OCI-LY7 (cell line): ENCODE data around the gene CACNA2D1. TPM values are rescaled to one million over a fixed set of nuclear protein-coding genes. Genes with fewer than 3 reads are reported as not detected.

ENCODE experiments used
- BruUV-seq: library from RNA; stranded (reverse); fragments of 400-500 nt; replicated peaks from 2 replicates; lab custom pipeline; 2021; lab: Mats Ljungman, UMichigan
- CTCF ChIA-PET: fragments of 300-600 bp; sonication (Branson Sonifier 250); formaldehyde crosslinking; loops from one replicate; lab custom pipeline; 2022; ENCODE audit warnings: antibody characterized with exemption; ENCODE audit not compliant: unreplicated experiment; lab: Charles Lee
- POLR2A ChIA-PET: fragments of 300-600 bp; sonication (Branson Sonifier 250); formaldehyde crosslinking; loops from one replicate; lab custom pipeline; 2022; ENCODE audit warnings: antibody characterized with exemption; lab: Charles Lee
- DNase-seq: peaks from one replicate; pipeline ENCODE4 v3.0.0-alpha.2; 2015; ENCODE audit warnings: low spot score
- H2AFZ ChIP-seq: fragments of 200-600 bp; sonication (generic), shearing (Covaris generic); 2 replicates; pipeline ENCODE4 v1.6.1; 2014; ENCODE audit warnings: mild to moderate bottlenecking, antibody characterized with exemption, low read length, moderate library complexity
- H3K27ac ChIP-seq: fragments of 200-600 bp; sonication (generic); 2 replicates; pipeline ENCODE4 v1.5.1; 2014; ENCODE audit warnings: mixed run types, low read depth, mild to moderate bottlenecking, moderate library complexity, low read length, inconsistent platforms; ENCODE audit not compliant: poor library complexity, severe bottlenecking
- H3K36me3 ChIP-seq: fragments of 200-600 bp; sonication (generic); 2 replicates; pipeline ENCODE4 v1.6.1; 2014; ENCODE audit warnings: mild to moderate bottlenecking, antibody characterized with exemption, low read length, moderate library complexity, mixed read lengths; ENCODE audit not compliant: insufficient read depth
- H3K4me1 ChIP-seq: fragments of 200-600 bp; sonication (generic); 2 replicates; pipeline ENCODE4 v1.5.1; 2014; ENCODE audit warnings: mild to moderate bottlenecking, low read length; ENCODE audit not compliant: insufficient read depth, poor library complexity, severe bottlenecking
- H3K4me2 ChIP-seq: fragments of 200-600 bp; sonication (generic); 2 replicates; pipeline ENCODE4 v1.6.1; 2014; ENCODE audit warnings: mild to moderate bottlenecking, low read length
- H3K4me3 ChIP-seq: fragments of 200-600 bp; sonication (generic); 2 replicates; pipeline ENCODE4 v1.5.1; 2014; ENCODE audit warnings: mild to moderate bottlenecking, low read depth, low read length; ENCODE audit not compliant: poor library complexity, severe bottlenecking
- H3K79me2 ChIP-seq: fragments of 200-600 bp; sonication (generic); 2 replicates; pipeline ENCODE4 v1.6.1; 2016; ENCODE audit warnings: low read depth, mild to moderate bottlenecking, low read length, moderate library complexity, mixed read lengths; ENCODE audit not compliant: insufficient read depth
- H3K9me2 ChIP-seq: fragments of 200-600 bp; sonication (generic); 2 replicates; pipeline ENCODE4 v1.6.1; 2016; ENCODE audit warnings: mild to moderate bottlenecking, low read length, mixed read lengths; ENCODE audit not compliant: insufficient read depth
- H3K9me3 ChIP-seq: fragments of 200-600 bp; sonication (generic); 2 replicates; pipeline ENCODE4 v1.6.1; 2014; ENCODE audit warnings: mild to moderate bottlenecking, mixed run types, low read length, mixed read lengths
- H4K20me1 ChIP-seq: fragments of 200-600 bp; sonication (generic); 2 replicates; pipeline ENCODE4 v1.6.1; 2014; ENCODE audit warnings: mild to moderate bottlenecking, antibody characterized with exemption, low read length, moderate library complexity, mixed read lengths; ENCODE audit not compliant: insufficient read depth
- EZH2phosphoT487 ChIP-seq: fragments of 200-600 bp; sonication (generic); IDR thresholded peaks from 2 replicates; pipeline ENCODE4 v1.6.1; 2018; ENCODE audit warnings: low read depth, borderline replicate concordance, mild to moderate bottlenecking, mixed run types, antibody characterized with exemption, low read length, moderate library complexity, mixed read lengths
- intact Hi-C: fragments of 100-400 bp; cut with micrococcal nuclease; formaldehyde crosslinking; loops from one replicate; pipeline ENCODE4 v1.10.0; 2022; ENCODE audit not compliant: unreplicated experiment
- total RNA-seq, 2 experiments: library from RNA; depleted of rRNA in 1 of 2; stranded (reverse); fragments of >200 nt in 1 of 2; shearing (Covaris generic) in 1 of 2; gene quantifications; 2 replicates each; pipeline ENCODE4 v1.2.3, GENCODE V29; 2014 to 2022
- TF ChIP-seq, protein P1 (sequence below): fragments of 200-600 bp; sonication (generic); conservative IDR thresholded peaks from 2 replicates; pipeline ENCODE4 v1.5.1; 2014; ENCODE audit warnings: mild to moderate bottlenecking, antibody characterized with exemption, low read length, moderate library complexity, mixed read lengths

CACNA2D1 gene
- total RNA-seq, 2 experiments from 2014 or later, result not detected

DNA sequence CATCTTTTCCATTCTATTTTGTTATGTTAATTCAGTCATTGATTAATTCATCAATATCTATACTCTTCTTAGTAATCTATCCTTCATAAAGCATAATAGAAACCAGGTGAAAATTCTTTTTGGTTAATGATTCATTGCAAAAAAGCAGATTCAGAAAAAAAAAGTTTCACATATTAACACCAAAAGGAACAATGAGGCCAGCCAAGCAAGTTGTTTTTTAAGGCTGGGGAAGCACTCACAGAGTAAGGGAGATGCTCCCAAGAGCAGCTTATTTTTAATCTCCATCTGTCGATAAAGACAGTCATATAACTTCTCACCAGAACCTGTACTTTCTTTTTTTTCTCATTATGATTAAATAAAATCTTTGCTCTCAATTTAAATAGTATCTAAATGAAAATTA lies 95.8 kb downstream of the CACNA2D1 start:
- H4K20me1 ChIP-seq, result no peaks in the 10 kb centered on the region
- CTCF ChIA-PET, result no interaction called here
- H2AFZ ChIP-seq, result no peak overlapping the region
- no peaks in the 10 kb centered on the region for H3K9me2 ChIP-seq
- no peaks in the 10 kb centered on the region for H3K9me3 ChIP-seq
- TF ChIP-seq EZH2phosphoT487, result no peak
- TF ChIP-seq, protein P1, sequence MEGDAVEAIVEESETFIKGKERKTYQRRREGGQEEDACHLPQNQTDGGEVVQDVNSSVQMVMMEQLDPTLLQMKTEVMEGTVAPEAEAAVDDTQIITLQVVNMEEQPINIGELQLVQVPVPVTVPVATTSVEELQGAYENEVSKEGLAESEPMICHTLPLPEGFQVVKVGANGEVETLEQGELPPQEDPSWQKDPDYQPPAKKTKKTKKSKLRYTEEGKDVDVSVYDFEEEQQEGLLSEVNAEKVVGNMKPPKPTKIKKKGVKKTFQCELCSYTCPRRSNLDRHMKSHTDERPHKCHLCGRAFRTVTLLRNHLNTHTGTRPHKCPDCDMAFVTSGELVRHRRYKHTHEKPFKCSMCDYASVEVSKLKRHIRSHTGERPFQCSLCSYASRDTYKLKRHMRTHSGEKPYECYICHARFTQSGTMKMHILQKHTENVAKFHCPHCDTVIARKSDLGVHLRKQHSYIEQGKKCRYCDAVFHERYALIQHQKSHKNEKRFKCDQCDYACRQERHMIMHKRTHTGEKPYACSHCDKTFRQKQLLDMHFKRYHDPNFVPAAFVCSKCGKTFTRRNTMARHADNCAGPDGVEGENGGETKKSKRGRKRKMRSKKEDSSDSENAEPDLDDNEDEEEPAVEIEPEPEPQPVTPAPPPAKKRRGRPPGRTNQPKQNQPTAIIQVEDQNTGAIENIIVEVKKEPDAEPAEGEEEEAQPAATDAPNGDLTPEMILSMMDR, result no peak
- no TSS peak for BruUV-seq
- POLR2A ChIA-PET, result no interaction called here
- H3K27ac ChIP-seq, result no peak overlapping the region
- no peaks in the 10 kb centered on the region for H3K79me2 ChIP-seq
- H3K36me3 ChIP-seq, result no peaks in the 10 kb centered on the region
- no peak for DNase-seq
- H3K4me2 ChIP-seq, result no peak overlapping the region
- intact Hi-C loops, result no loop called here
- no peak overlapping the region for H3K4me3 ChIP-seq
- no peaks in the 10 kb centered on the region for H3K4me1 ChIP-seq

- ChIA-PET CTCF (no interaction called here), POLR2A (interaction anchor here (0.6 to 0.7 kb wide), 3 partner anchors 8 to 366 kb away, joined by 3 to 5 read pairs (median 3); no protein-coding TSS in a partner anchor)
- no peaks in the 10 kb centered on the region for H3K36me3 ChIP-seq
- TF ChIP-seq EZH2phosphoT487, result no peak
- TF ChIP-seq, protein P1, result no peak
- BruUV-seq, result no TSS peak
- H3K4me3 ChIP-seq, result no peak overlapping the region
- intact Hi-C loops, result no loop called here
- H3K27ac ChIP-seq, result no peak overlapping the region
- no peaks in the 10 kb centered on the region for H3K9me3 ChIP-seq
- H3K9me2 ChIP-seq, result no peaks in the 10 kb centered on the region
- DNase-seq, result no peak
- H3K79me2 ChIP-seq, result no peaks in the 10 kb centered on the region
- no peak overlapping the region for H3K4me2 ChIP-seq
- no peaks in the 10 kb centered on the region for H4K20me1 ChIP-seq
- no peaks in the 10 kb centered on the region for H3K4me1 ChIP-seq
- no peak overlapping the region for H2AFZ ChIP-seq
Measured at GRCh38 chr7:82345886-82346285, 97.7 kb downstream of the CACNA2D1 start.

- Histone ChIP-seq H3K27ac (no peak overlapping the region), H4K20me1 (no peaks in the 10 kb centered on the region), H3K4me2 (no peak overlapping the region), H3K9me2 (no peaks in the 10 kb centered on the region), H3K9me3 (no peaks in the 10 kb centered on the region), H3K4me3 (no peak overlapping the region), H2AFZ (no peak overlapping the region), H3K4me1 (no peaks in the 10 kb centered on the region), H3K79me2 (no peaks in the 10 kb centered on the region), H3K36me3 (no peaks in the 10 kb centered on the region)
- DNase-seq, result no peak
- BruUV-seq, result no TSS peak
- ChIA-PET CTCF (no interaction called here), POLR2A (interaction anchor here (0.8 to 1.0 kb wide), 2 partner anchors 15 to 26 kb away, joined by 3 read pairs; no protein-coding TSS in a partner anchor)
- no peak for TF ChIP-seq EZH2phosphoT487
- TF ChIP-seq, protein P1, result no peak
- intact Hi-C loops, result no loop called here
Measured at GRCh38 chr7:82343716-82344115, 99.9 kb downstream of the CACNA2D1 start.
